Tibial nerve (tissue), 4 donors: ENCODE data around the gene DNAJB1. TPM values are rescaled to one million over a fixed set of nuclear protein-coding genes. Genes with fewer than 3 reads are reported as not detected.
A peak's percentile ranks its signal among the peaks of the same experiment; 100 is the strongest.
"Not testable (repeated sequence)": the region's sequence is repeated elsewhere in the genome, so short reads cannot be mapped to it uniquely, and the experiment has no call there.

Experiments used
- DNase-seq, 2 donors: peaks; one replicate each; pipeline ENCODE4 v3.0.0-alpha.2; 2019; ENCODE audit warnings: low spot score in 2 of 2
- H3K27ac ChIP-seq, 4 donors: fragments of 200-600 bp; sonication (generic) in 3 of 4; one replicate each; pipeline ENCODE4 v1.5.1; 2017 to 2019; ENCODE audit warnings: mild to moderate bottlenecking in 1 of 4
- H3K27me3 ChIP-seq, 2 donors: fragments of 200-600 bp; sonication (generic) in 1 of 2; one replicate each; pipeline versions ENCODE4 v1.5.1 to v1.6.0; 2017 to 2019
- H3K36me3 ChIP-seq, 3 donors: fragments of 200-600 bp; sonication (generic); one replicate each; pipeline ENCODE4 v1.5.1; 2018 to 2019
- H3K4me1 ChIP-seq, 4 donors: fragments of 200-600 bp; sonication (generic) in 3 of 4; one replicate each; pipeline ENCODE4 v1.5.1; 2017 to 2019
- H3K4me3 ChIP-seq, 4 donors: fragments of 200-600 bp; sonication (generic) in 3 of 4; one replicate each; pipeline ENCODE4 v1.5.1; 2017 to 2019; ENCODE audit warnings: mild to moderate bottlenecking in 1 of 4, moderate library complexity in 1 of 4
- H3K9me3 ChIP-seq, 4 donors: fragments of 200-600 bp; sonication (generic) in 3 of 4; one replicate each; pipeline ENCODE4 v1.5.1; 2017 to 2019
- CTCF ChIP-seq, 5 experiments: fragments of 200-600 bp in 3 of 5; fragments of 450-650 bp in 2 of 5; sonication (generic) in 3 of 5; IDR thresholded peaks; one replicate each; pipeline ENCODE4 v1.5.1; 2016 to 2019; ENCODE audit warnings: antibody characterized with exemption in 5 of 5, mild to moderate bottlenecking in 3 of 5, moderate library complexity in 2 of 5
- EP300 ChIP-seq, 2 donors: sonication (generic); formaldehyde crosslinking; IDR thresholded peaks; one replicate each; pipeline ENCODE4 v1.6.1; 2017; ENCODE audit warnings: antibody characterized with exemption in 2 of 2, mild to moderate bottlenecking in 1 of 2
- POLR2A ChIP-seq, 2 donors: fragments of 450-650 bp; IDR thresholded peaks; one replicate each; pipeline ENCODE4 v1.6.1; 2017; ENCODE audit warnings: antibody characterized with exemption in 2 of 2, mild to moderate bottlenecking in 2 of 2, moderate library complexity in 2 of 2
- WGBS, 2 donors: methylation state at CpG; one replicate each; pipeline ENCODE4 v1.1.5; 2018; 5-methylcytosine and 5-hydroxymethylcytosine counted together
- total RNA-seq, 4 donors: library from RNA; depleted of rRNA; stranded (reverse); fragments of >200 nt; gene quantifications; one replicate each; pipeline ENCODE4 v1.1.0, GENCODE V29; 2016

Gene DNAJB1
- total RNA-seq, 4 donors from 2014 or later: 48.9 to 132 (median 73.9) TPM

GRCh38 chr19:14544047-14544446 is 25.9 kb upstream of the DNAJB1 start:
- no peak for DNase-seq
- Histone ChIP-seq H3K27me3 (no peaks in the 10 kb centered on the region), H3K9me3 (no peaks in the 10 kb centered on the region), H3K36me3 (peaks cover 0 to 10% (median 0%) of the 10 kb centered on the region in 3 donors), H3K4me3 (no peak overlapping the region), H3K27ac (no peak overlapping the region), H3K4me1 (peaks cover 0 to 24% (median 8%) of the 10 kb centered on the region in 4 donors)
- WGBS, 2 donors: 65 to 74% methylated on average over 5 of the region's 5 CpGs
- TF ChIP-seq EP300 (IDR thresholded peaks at IDR 0.05) (no peak), POLR2A (IDR thresholded peaks at IDR 0.05) (no peak), CTCF (IDR thresholded peaks at IDR 0.05) (no peak)

GRCh38 chr19:14542711-14543328 is 24.6 kb upstream of the DNAJB1 start:
- Histone ChIP-seq H3K27me3 (no peaks in the 10 kb centered on the region), H3K4me1 (peaks cover 0 to 24% (median 8%) of the 10 kb centered on the region in 4 donors), H3K36me3 (no peaks in the 10 kb centered on the region), H3K4me3 (no peak overlapping the region), H3K9me3 (no peaks in the 10 kb centered on the region), H3K27ac (peak overlapping the region in 1 of 4 donors; percentile 44)
- no peak for DNase-seq
- TF ChIP-seq POLR2A (IDR thresholded peaks at IDR 0.05) (no peak), CTCF (IDR thresholded peaks at IDR 0.05) (no peak), EP300 (IDR thresholded peaks at IDR 0.05) (no peak)
- WGBS, 2 donors: 22 to 35% methylated on average over 7 of the region's 7 CpGs

GRCh38 chr19:14541979-14542378 is 23.8 kb upstream of the DNAJB1 start:
- 73 to 78% methylated on average over 5 of the region's 5 CpGs for WGBS, 2 donors
- H3K36me3 ChIP-seq, H3K9me3 ChIP-seq, DNase-seq, H3K27me3 ChIP-seq, H3K4me3 ChIP-seq, H3K27ac ChIP-seq: not testable (repeated sequence)
- H3K4me1 ChIP-seq: peaks cover 0 to 29% (median 8%) of the 10 kb centered on the region in 4 donors

GRCh38 chr19:14540741-14541525 is 22.7 kb upstream of the DNAJB1 start:
- 82 to 85% methylated on average over 19 of the region's 19 CpGs for WGBS, 2 donors
- no peak for TF ChIP-seq POLR2A (IDR thresholded peaks at IDR 0.05)
- TF ChIP-seq CTCF (IDR thresholded peaks at IDR 0.05): no peak
- no peak for TF ChIP-seq EP300 (IDR thresholded peaks at IDR 0.05)
- no peak overlapping the region for H3K4me3 ChIP-seq
- no peak overlapping the region for H3K27ac ChIP-seq
- peaks cover 0 to 35% (median 8%) of the 10 kb centered on the region in 4 donors for H3K4me1 ChIP-seq
- no peaks in the 10 kb centered on the region for H3K27me3 ChIP-seq
- no peaks in the 10 kb centered on the region for H3K36me3 ChIP-seq
- DNase-seq: no peak
- no peaks in the 10 kb centered on the region for H3K9me3 ChIP-seq

- H3K36me3 ChIP-seq: no peaks in the 10 kb centered on the region
- peak overlapping the region in 1 of 4 donors; percentile 41 for H3K27ac ChIP-seq
- no peaks in the 10 kb centered on the region for H3K27me3 ChIP-seq
- WGBS, 2 donors: 29 to 32% methylated on average over 18 to 23 of the region's 24 CpGs
- no peak for DNase-seq
- peaks cover 0 to 32% (median 0%) of the 10 kb centered on the region in 4 donors for H3K4me1 ChIP-seq
- H3K9me3 ChIP-seq: no peaks in the 10 kb centered on the region
- TF ChIP-seq EP300 (IDR thresholded peaks at IDR 0.05) (no peak), POLR2A (IDR thresholded peaks at IDR 0.05) (no peak), CTCF (IDR thresholded peaks at IDR 0.05) (no peak)
- peak overlapping the region in 1 of 4 donors; percentile 21 for H3K4me3 ChIP-seq
Observed at GRCh38 chr19:14536926-14537692, 18.9 kb upstream of the DNAJB1 start.
